ENCODE results near the gene SCAPER.

SCAPER gene

GRCh38 chr15:76439542-76439941 lies 465.6 kb downstream of the SCAPER start (continued):
- TF ChIP-seq ZNF830 (tag by site-specific recombination; IDR thresholded peaks at IDR 0.05; ENCODE audit: low read depth) (no peak), ZNF621 (tag by site-specific recombination; IDR thresholded peaks at IDR 0.05) (no peak), ZNF791 (tag by site-specific recombination; IDR thresholded peaks at IDR 0.05) (no peak)

GRCh38 chr15:76433798-76434400 lies 471.2 kb downstream of the SCAPER start:
- CTCF ChIA-PET = interaction anchor here (0.6 kb wide), 1 partner anchor 116 kb away, joined by 4 read pairs; no protein-coding TSS in a partner anchor
- POLR2A ChIA-PET = no interaction called here
- no peaks in the 10 kb centered on the region; a peak in 1 of 3 replicates for H3K36me3 ChIP-seq (ENCODE audit: control insufficient read depth in 2 of 2, insufficient read depth in 1 of 2, low read length in 2 of 2)
- H3K27ac ChIP-seq (ENCODE audit: extremely low read depth, low read depth, low read length) = no peak overlapping the region
- H3K4me3 ChIP-seq (ENCODE audit: low read depth, low read length) = no peak overlapping the region
- no peaks in the 10 kb centered on the region for H3K4me1 ChIP-seq (ENCODE audit: control insufficient read depth, insufficient read depth, low read length)
- H3K9me3 ChIP-seq (ENCODE audit: control insufficient read depth, insufficient read depth, low read depth, low read length) = no peaks in the 10 kb centered on the region
- TF ChIP-seq ZNF2 (tag by site-specific recombination; IDR thresholded peaks at IDR 0.05) (no peak), ZNF501 (tag by site-specific recombination; IDR thresholded peaks at IDR 0.05) (no peak), ZBTB7A (tag by site-specific recombination; IDR thresholded peaks at IDR 0.05; ENCODE audit: low read depth) (no peak), SCRT2 (tag by site-specific recombination; IDR thresholded peaks at IDR 0.05) (no peak), ZNF677 (tag by site-specific recombination; IDR thresholded peaks at IDR 0.05) (no peak), ZNF280C (tag by site-specific recombination; IDR thresholded peaks at IDR 0.05) (no peak), ZNF404 (tag by site-specific recombination; IDR thresholded peaks at IDR 0.05) (no peak), ZNF18 (tag by site-specific recombination; IDR thresholded peaks at IDR 0.05) (no peak), ZNF701 (tag by site-specific recombination; IDR thresholded peaks at IDR 0.05) (no peak), ZNF580 (tag by site-specific recombination; IDR thresholded peaks at IDR 0.05) (no peak), ZNF76 (tag by site-specific recombination; IDR thresholded peaks at IDR 0.05; ENCODE audit: borderline replicate concordance, low read depth) (no peak), ZNF518A (tag by site-specific recombination; conservative IDR thresholded peaks at IDR 0.05; ENCODE audit: low read depth) (no peak), ZNF37A (tag by site-specific recombination; IDR thresholded peaks at IDR 0.05) (no peak), FEZF1 (tag by site-specific recombination; IDR thresholded peaks at IDR 0.05) (no peak), CTCF (tag by site-specific recombination; IDR thresholded peaks at IDR 0.05) (no peak), ZSCAN23 (tag by site-specific recombination; IDR thresholded peaks at IDR 0.05) (no peak), AEBP2 (tag by site-specific recombination; IDR thresholded peaks at IDR 0.05; ENCODE audit: borderline replicate concordance) (no peak), ZNF148 (tag by site-specific recombination; IDR thresholded peaks at IDR 0.05; ENCODE audit: borderline replicate concordance) (no peak)

Data from HEK293 (cell line).